HFFc6 (cell line): ENCODE results near the gene ZCWPW1. TPM values are rescaled to one million over a fixed set of nuclear protein-coding genes. Genes with fewer than 3 reads are reported as not detected.
"Not testable (repeated sequence)": the region's sequence is repeated elsewhere in the genome, so short reads cannot be mapped to it uniquely, and the experiment has no call there.

Experiments
- DNase-seq: peaks from one replicate; pipeline ENCODE4 v3.0.0-alpha.2; 2018
- H3K27ac Mint-ChIP-seq: 2 replicates; pipeline ENCODE4 v1.8.0; 2020; ENCODE audit warnings: mild to moderate bottlenecking, mixed read lengths
- H3K27me3 Mint-ChIP-seq: 2 replicates; pipeline ENCODE4 v1.8.0; 2021; ENCODE audit warnings: mild to moderate bottlenecking, moderate library complexity, mixed read lengths; ENCODE audit not compliant: insufficient read depth
- H3K36me3 Mint-ChIP-seq: 2 replicates; pipeline ENCODE4 v1.8.0; 2021; ENCODE audit warnings: low read depth, mixed read lengths
- H3K4me1 Mint-ChIP-seq: 2 replicates; pipeline ENCODE4 v1.8.0; 2020; ENCODE audit warnings: low read depth, mixed read lengths
- H3K4me3 Mint-ChIP-seq: 2 replicates; pipeline ENCODE4 v1.8.0; 2020; ENCODE audit warnings: mild to moderate bottlenecking, moderate library complexity, mixed read lengths
- H3K9me3 Mint-ChIP-seq: 2 replicates; pipeline ENCODE4 v1.8.0; 2020; ENCODE audit warnings: mild to moderate bottlenecking, mixed read lengths
- total RNA-seq, 6 experiments: library from RNA; stranded (reverse); fragmentation: NEBNext Ultra II Directional; extraction: Animal tissue kit (Norgen Biotek cat#: 25700); gene quantifications; 2 replicates in 1 of 6; 3 replicates in 5 of 6; pipeline ENCODE4 v1.2.3, GENCODE V29; 2021
- TF ChIP-seq, protein P1 (sequence below): fragments of 200-600 bp; sonication (generic); IDR thresholded peaks from 2 replicates; pipeline ENCODE4 v1.5.0; 2021; ENCODE audit warnings: antibody characterized with exemption, mild to moderate bottlenecking

Gene ZCWPW1
- total RNA-seq, 6 experiments from 2014 or later = 0.55 to 1.7 (median 1.2) TPM

DNA sequence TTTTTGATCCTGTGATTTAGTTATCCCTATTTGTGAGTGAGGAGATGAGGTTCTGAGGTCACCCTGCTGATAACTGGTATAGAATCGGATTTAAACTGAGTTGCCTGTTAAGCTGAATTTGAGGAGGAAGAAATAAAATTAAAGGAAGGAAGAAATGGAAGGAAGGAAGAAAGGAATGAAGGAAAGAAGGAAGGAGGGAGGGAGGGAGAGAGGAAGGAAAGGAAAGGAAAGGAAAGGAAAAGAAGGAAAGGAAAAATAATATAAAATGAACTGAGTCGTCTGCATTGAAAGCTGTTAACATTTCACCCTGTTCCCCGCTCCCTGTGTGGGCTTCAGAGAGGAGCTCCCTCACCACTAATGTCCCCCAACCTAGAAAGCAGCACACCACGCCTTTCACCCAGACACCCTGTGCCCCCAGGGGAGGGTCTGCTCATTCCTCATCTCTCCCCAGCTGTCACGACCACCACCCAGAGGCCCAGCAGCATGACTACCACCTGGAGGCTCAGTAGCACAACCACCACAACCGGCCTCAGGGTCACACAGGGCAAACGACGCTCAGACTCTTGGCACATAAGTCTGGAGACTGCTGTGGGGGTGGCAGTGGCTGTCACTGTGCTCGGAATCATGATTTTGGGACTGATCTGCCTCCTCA is 38.9 kb downstream of the ZCWPW1 start:
- Mint-ChIP-seq H3K9me3 (no peaks in the 10 kb centered on the region), H3K4me1 (peaks cover 11% of the 10 kb centered on the region), H3K27ac (no peak overlapping the region), H3K27me3 (peaks cover 26% of the 10 kb centered on the region), H3K36me3 (no peaks in the 10 kb centered on the region), H3K4me3 (no peak overlapping the region)
- TF ChIP-seq, protein P1, sequence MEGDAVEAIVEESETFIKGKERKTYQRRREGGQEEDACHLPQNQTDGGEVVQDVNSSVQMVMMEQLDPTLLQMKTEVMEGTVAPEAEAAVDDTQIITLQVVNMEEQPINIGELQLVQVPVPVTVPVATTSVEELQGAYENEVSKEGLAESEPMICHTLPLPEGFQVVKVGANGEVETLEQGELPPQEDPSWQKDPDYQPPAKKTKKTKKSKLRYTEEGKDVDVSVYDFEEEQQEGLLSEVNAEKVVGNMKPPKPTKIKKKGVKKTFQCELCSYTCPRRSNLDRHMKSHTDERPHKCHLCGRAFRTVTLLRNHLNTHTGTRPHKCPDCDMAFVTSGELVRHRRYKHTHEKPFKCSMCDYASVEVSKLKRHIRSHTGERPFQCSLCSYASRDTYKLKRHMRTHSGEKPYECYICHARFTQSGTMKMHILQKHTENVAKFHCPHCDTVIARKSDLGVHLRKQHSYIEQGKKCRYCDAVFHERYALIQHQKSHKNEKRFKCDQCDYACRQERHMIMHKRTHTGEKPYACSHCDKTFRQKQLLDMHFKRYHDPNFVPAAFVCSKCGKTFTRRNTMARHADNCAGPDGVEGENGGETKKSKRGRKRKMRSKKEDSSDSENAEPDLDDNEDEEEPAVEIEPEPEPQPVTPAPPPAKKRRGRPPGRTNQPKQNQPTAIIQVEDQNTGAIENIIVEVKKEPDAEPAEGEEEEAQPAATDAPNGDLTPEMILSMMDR = no peak
- DNase-seq = no peak

DNA sequence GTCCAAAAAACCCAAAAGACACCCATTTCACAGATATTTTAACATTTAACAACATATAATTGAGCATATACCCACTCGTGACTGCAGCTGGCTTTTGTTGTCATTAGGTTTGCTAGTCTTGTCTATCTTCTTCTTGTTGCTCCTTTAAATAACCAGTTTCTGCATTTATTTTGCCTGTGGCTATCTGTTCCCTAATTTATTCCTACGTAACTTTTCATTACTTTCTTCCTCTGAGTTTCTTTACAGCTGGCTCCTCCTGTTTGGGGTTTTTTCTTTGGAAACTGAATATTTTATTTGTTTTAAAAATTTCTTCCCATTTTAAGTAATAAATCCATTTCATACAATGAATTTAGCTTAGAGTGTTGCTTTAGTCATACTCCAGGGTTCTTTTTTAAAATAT is 40.8 kb downstream of the ZCWPW1 start:
- Mint-ChIP-seq H3K4me1 (peaks cover 20% of the 10 kb centered on the region), H3K27ac (no peak overlapping the region), H3K27me3 (peaks cover 25% of the 10 kb centered on the region), H3K36me3 (no peaks in the 10 kb centered on the region), H3K9me3 (no peaks in the 10 kb centered on the region), H3K4me3 (no peak overlapping the region)
- TF ChIP-seq, protein P1 = no peak
- DNase-seq = no peak

- H3K27ac Mint-ChIP-seq = no peak overlapping the region
- DNase-seq = no peak
- H3K36me3 Mint-ChIP-seq = no peaks in the 10 kb centered on the region
- H3K4me3 Mint-ChIP-seq = no peak overlapping the region
- TF ChIP-seq, protein P1 = no peak
- peaks cover 22% of the 10 kb centered on the region for H3K27me3 Mint-ChIP-seq
- peaks cover 16% of the 10 kb centered on the region for H3K4me1 Mint-ChIP-seq
- no peaks in the 10 kb centered on the region; the same call in 1 of the 2 replicates for H3K9me3 Mint-ChIP-seq
These were observed 41.6 kb downstream of the ZCWPW1 start for GRCh38 chr7:100386940-100387339.

DNA sequence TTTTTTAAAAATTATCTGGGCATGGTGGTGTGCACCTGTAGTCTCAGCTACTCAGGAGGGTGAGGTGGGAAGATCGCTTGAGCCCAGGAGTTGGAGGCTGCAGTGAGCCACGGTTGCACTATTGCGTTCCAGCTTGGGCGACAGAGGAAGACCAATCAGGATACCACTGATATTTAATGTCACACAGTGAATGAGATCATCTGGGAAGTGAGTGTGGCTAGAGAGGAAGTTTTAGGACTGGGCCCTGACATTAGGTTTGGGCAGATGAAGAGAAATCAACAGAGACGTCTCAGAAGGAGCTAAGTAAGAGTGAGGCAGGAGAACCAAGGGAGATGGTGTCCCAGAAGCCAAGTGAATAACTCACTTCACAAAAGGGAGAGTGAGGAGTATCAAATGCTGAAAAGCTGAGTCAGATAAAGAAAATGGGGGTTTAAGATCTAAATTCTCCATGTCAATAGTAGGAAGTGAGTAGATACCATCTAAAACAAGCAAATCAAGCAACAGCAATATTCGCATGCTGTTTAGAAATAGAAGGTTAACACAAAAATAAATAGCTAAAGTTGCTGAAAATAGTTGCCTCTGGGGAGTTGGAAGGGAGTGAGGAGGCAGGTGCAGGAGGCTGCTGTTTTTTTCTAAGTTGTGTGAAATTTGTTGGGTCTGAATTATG is 43.7 kb downstream of the ZCWPW1 start:
- H3K4me1 Mint-ChIP-seq = peaks cover 16% of the 10 kb centered on the region
- no peaks in the 10 kb centered on the region; the same call in 1 of the 2 replicates for H3K9me3 Mint-ChIP-seq
- H3K4me3 Mint-ChIP-seq = no peak overlapping the region
- H3K27me3 Mint-ChIP-seq = peaks cover 16% of the 10 kb centered on the region
- TF ChIP-seq, protein P1 = no peak
- H3K27ac Mint-ChIP-seq = no peak overlapping the region
- H3K36me3 Mint-ChIP-seq = no peaks in the 10 kb centered on the region
- DNase-seq = no peak

DNA sequence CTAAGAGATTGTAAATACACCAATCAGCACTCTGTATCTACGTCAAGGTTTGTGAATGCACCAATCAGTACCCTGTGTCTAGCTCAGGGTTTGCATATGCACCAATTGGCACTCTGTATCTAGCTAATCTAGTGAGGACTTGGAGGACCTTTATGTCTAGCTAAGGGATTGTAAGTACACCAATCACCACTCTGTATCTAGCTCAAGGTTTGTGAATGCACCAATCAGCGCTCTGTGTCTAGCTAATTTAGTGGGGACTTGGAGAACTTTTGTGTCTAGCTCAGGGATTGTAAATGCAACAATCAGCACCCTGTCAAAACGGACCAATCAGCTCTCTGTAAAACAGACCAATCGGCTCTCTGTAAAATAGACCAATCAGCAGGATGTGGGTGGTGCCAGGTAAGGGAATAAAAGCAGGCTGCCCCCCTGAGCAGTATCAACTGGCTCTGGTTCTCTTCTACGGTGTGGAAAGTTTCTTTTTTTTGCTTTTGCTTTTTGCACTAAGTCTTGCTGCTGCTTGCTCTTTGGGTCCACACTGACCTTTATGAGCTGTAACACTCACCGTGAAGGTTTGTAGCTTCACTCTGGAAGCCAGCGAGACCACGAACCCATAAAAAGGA is 46.2 kb downstream of the ZCWPW1 start:
- H3K9me3 Mint-ChIP-seq, H3K27me3 Mint-ChIP-seq, DNase-seq, H3K27ac Mint-ChIP-seq, H3K36me3 Mint-ChIP-seq, H3K4me3 Mint-ChIP-seq: not testable (repeated sequence)
- peaks cover 16% of the 10 kb centered on the region for H3K4me1 Mint-ChIP-seq

- not testable (repeated sequence) for H3K9me3 Mint-ChIP-seq, H3K36me3 Mint-ChIP-seq, H3K27ac Mint-ChIP-seq, H3K4me3 Mint-ChIP-seq, DNase-seq, H3K27me3 Mint-ChIP-seq
- H3K4me1 Mint-ChIP-seq = peaks cover 16% of the 10 kb centered on the region
These were observed 46.8 kb downstream of the ZCWPW1 start for GRCh38 chr7:100381531-100382233.
